GM18526 (cell line): ENCODE data around the gene ARHGAP12.

Experiments used
- POLR2A ChIP-seq: IDR thresholded peaks from 3 replicates; pipeline ENCODE4 v1.6.1; 2011; ENCODE audit not compliant: insufficient read length; ENCODE audit errors: extremely low read depth

The ARHGAP12 gene

DNA sequence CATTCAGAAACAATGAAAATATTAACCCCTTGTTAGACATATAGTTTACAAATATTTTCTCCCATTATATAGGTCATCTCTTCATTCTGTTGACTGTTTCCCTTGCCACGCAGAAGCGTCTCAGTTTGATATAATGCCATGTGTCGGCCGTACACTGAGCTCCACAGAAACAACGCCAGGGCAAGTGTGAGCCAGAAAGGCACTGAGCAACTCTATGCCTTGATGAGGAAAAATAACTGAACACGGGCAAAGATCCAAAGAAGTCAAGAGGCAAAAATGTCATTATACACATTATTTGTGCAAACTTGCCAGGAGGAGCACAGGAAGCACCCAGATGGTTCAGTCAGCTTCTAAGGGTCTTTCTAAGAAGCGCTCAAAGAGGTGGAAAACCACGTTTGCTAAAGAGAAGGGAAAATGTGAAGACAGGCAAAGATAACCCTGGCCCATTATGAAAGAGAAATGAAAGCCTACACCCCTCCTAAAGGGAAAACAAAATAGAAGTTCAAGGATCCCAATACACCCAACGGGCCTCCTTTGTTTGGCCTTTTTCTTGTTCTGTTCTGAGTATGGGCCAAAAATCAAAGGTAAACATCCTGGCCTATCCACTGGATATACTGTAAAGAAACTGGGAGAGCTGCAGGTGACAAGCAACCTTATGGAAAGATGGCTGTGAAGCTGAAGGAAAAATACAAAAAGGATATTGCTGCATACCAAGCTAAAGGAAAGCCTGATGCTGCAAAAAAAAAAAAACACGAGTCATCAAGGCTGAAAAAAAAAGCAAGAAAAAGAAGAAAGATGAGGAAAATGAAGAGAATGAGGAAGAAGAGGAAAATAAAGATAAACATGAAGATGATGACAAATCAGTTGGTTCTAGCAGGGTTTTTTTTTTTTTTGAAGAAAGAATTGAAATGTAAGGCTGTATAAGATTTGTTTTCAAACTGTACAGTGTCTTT is 15.5 kb downstream of the ARHGAP12 start:
- TF ChIP-seq POLR2A = no peak

DNA sequence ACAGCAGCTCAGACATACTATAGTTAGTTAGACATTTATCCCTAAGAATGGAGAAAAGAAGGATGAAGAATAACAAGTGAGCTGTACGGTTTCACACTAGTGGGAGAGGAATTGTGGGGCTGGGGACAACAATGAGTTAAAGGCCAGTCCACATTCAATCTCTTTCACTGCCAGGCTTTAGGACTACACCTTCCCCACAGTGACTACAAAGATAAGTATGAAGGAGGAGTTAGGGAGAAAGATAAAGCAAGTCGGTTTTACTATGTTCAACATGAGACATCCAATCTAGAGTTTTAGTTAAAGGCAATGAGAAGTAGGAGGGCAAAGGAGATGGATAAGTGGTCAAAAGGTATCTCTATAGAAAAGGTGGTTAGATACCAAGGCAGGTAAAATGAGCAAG is 16.3 kb downstream of the ARHGAP12 start:
- no peak for TF ChIP-seq POLR2A

DNA sequence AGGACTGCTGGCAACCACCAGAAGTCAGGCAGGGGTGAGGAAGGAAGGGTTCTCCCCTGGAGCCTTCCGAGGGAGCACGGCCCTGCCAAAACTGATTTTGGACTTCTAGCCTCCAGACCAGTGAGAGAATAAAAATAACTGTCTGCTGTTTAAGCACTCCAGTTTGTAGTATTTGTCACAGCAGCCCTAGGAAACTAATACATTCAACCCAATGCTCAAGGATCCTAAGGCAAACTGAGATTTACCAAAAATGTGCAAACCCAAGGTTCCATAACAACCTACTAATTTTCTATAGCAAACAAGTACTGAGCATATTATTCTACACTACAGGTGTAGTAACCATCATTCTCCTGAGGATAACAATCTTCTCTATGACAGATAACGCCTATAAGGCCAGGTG is 18.6 kb downstream of the ARHGAP12 start:
- no peak for TF ChIP-seq POLR2A

DNA sequence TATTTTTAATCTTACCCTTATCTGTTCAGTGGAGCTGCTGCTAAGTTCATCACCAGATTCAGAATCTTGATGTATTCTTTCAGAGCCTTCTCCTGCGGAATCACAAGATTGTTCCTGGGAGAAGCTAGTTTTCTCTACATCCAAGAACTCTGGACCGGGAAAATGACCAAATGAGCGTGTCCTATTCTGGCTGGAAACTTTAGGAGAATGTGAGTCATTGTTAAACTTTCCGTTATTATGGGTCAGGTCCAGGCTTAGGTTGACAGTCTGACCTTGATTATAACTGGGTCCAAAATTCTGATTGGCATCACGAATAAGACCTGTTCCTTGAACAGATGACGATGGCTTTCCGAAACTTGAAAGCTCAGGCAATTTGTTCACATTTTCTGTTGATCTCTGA is 20.5 kb downstream of the ARHGAP12 start:
- TF ChIP-seq POLR2A = no peak

DNA sequence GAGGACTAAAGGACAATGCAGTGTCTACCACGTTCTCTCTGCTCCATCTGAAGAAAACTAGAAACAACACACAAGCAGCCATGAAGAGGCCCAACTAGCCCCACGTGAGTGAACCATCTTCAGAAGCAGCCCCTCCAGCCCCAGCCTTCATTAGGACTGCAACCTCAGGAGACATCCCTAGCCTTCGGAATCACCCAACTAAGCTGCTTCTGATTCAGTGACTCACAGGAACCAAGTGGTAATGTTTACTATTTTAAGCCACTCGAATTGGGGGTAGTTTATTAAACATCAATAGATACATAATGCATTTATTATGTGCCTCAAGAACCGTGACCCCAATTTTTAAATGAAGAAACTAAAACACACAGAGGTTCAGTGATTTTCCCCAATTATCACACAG is 22.6 kb downstream of the ARHGAP12 start:
- no peak for TF ChIP-seq POLR2A

DNA sequence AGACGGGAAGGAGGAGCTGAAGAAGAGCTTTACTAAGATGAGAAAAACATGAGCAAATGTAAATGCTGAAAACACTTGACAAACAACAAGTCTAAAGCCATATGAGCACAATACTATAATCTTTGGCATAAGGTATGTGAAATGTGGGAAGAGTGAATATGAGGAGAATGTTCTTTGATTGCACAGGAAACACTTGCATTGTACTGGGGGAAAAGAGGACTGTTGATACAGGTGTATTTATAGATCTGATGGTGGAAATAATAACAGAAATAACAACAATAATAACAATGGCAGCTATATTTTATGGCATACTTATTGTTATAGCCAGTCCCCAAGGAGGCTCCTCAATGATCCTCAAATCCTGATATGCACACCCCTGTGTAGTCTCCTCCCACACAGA is 23.0 kb downstream of the ARHGAP12 start:
- no peak for TF ChIP-seq POLR2A

DNA sequence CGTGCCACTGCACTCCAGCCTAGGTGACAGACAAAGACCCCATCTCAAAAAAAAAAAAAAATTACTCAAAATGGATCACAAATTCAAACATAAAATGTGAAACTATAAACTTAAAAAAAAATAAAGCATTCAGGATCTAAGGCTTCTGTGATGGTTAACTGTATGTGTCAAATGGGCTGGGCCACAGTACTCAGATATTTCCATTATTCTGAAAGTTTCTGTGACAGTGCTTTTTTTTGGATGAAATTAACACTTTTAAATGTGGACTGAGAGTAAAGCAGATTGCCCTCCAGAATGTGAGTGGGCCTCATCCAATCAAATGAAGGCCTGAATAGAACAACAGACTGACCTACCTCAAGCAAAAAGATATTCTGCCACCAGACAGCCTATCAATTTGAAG is 26.0 kb downstream of the ARHGAP12 start:
- TF ChIP-seq POLR2A = no peak

DNA sequence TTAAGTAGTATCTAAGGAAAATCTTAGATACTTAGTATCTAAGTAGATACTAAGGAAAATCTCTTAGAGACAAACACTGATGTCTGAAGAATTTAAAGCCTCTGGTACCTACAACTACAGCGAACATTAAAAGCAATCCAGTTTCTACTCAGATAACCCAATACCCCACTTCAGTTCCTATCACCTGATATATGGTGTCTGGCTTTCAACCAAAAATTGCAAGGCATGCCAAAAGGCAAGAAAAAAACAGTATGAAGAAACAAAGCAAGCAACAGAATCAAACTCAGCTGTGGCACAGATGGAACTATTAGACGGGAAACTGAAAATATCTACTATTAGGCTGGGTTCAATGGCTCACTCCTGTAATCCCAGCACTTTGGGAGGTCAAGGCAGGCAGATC is 31.1 kb downstream of the ARHGAP12 start:
- no peak for TF ChIP-seq POLR2A

DNA sequence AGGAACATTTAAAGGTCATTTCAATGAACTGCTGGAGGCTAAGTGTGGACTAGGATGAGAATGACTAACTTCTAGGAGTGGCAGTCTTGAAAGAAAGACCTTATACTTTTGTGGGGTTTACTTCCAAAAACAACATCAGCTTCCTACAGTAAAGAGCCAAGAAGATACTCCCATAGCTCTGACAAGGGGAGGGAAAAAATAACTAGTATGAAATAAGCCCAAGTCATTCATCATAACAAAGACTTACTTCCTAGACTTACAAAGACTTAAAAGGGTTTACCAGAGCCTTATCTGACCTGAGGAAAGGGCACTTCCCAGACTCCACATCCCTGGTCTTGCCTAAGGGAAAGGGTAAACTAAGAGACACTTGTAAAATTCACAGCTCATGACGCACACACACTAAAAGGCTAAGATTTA is 31.7 kb downstream of the ARHGAP12 start:
- no peak for TF ChIP-seq POLR2A

DNA sequence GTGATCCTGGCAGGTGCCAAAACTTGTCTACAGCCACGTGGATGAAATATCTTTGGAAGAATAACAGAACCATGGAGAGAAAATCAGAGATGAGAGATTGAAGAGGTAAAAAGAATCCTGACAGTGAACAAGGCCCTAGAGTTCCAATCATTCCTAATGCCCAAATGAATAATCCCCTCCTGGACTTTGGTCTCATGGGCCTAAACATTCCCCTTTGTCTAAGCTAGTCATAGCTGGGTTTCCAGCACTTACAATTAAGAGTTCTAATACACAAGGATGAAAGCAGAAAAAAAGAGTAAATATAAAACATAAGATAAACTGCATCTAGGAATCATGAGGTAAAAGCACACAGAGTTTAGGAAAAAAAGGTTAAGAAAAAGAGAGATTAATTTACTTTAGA is 40.2 kb downstream of the ARHGAP12 start:
- no peak for TF ChIP-seq POLR2A

DNA sequence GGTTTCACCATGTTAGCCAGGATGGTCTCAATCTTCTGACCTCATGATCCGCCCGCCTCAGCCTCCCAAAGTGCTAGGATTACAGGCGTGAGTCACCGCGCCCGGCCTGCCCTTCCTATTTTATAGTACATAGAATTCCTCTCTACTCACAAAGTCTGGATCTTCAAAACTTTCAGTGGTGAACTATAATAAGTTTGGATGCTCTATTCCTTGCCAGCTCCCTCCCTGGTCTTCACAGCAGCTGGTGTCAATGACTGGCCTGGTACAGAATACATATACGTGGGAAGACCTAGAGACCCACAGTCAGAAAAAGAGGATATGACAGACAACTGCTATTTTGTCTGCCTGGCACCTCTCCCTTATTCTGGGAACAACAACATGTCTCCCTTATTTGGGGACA is 40.8 kb downstream of the ARHGAP12 start:
- no peak for TF ChIP-seq POLR2A

DNA sequence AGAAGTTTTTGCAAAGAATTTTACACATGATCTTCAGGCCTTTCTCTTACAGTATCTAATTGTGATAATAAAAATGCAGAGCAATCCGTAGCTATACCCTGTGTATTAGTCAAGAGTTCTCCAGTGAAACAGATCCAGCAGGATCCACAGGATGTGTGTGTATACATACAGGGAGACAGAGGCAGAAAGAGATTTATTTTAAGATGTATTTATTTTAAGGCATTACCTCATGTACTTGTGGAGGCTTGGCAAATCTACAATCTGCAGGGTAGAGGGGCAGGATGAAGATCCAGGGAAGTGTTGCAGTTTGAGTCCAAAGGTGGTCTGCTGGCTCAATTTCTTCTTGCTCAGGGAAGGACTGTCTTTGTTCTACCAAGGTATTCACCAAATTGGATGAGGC is 41.7 kb downstream of the ARHGAP12 start:
- no peak for TF ChIP-seq POLR2A

DNA sequence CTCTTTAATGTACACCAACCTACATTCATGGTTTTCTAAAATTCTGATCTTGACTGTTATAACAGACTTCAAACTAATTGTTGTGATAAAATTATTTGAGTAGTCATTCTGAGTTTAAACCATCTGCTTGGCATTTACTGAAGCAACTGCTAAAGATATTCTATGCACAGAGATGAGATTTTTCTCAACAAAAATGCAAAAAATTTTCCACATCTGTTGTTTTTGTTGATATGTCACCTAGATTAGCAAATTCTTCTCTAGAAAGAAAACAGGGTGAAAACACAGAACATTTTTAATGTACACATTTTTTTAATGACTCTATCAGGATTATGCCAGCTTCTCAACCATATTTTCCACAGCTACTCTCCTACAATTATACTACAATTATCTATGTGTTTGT is 42.7 kb downstream of the ARHGAP12 start:
- no peak for TF ChIP-seq POLR2A

DNA sequence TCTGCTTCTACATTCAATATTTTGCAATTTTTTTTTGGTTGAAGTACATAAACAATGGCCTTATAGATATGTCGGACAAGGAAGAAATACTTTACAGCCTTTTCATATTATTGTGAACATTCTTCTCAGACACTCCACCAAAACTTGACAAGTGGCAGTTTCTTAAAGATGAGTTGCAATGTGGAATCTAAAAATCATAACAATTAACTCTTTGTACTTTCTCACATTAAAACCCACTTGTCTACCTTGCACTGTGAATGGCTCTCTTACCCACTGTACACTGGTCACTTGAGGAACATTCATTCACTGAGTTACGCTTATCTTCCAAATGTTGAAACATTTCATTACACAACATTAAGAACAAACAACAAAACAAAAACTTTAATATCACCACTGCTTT is 44.2 kb downstream of the ARHGAP12 start:
- TF ChIP-seq POLR2A = no peak

DNA sequence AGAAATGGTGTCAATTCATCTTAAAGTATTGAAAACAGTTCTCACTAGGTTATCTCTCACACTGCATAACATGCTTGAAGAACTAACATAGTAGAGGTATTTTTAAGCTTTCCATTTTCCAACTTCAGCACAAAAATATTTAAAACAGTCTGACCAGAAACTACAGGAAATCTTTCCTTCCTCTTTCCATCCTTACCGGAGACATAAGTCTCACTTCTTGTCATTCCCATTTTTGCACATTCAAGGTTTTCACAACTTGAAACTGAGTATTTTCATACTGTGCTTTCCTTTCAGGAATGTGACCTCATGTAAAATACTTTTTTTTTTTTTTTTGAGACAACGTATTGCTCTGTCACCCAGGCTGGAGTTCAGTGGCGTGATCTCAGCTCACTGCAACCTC is 45.2 kb downstream of the ARHGAP12 start:
- no peak for TF ChIP-seq POLR2A

DNA sequence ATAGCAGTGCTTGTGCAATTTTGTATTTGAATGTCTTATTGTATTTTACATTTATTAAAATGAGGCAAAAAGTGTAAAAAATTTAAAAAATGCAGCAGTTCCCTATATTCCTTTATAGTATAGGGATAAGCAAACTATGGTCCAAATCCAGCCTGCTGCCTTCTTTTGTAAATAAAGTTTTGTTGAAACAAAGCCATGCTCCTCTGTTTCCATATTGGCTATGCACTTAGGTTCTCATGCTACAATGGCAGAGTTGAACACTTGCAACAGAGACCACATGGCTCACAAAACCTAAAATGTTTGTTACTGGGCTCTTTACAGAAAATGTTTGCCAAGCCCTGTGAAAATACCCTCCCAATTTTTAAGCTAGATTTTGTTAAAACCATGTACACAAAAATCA is 50.1 kb downstream of the ARHGAP12 start:
- TF ChIP-seq POLR2A = no peak
